ENCODE results near the gene NAA50. TPM values are rescaled to one million over a fixed set of nuclear protein-coding genes. Genes with fewer than 3 reads are reported as not detected.

Gene NAA50
- total and polyA plus RNA-seq, 2 donors (not counting 1 experiment from before 2014, with no cell fraction given): 27.6 to 116 TPM

GRCh38 chr3:113769551-113769950, 23.5 kb upstream of the NAA50 start:
- peaks cover 5% of the 10 kb centered on the region for H3K79me2 ChIP-seq (ENCODE audit: control insufficient read depth, insufficient read depth, low read length)
- no peak overlapping the region for H3K9ac ChIP-seq (ENCODE audit: low read length)
- no peaks in the 10 kb centered on the region for H3K27me3 ChIP-seq (replicated peaks in 1 of 4; ENCODE audit: control extremely low read depth in 1 of 4, control insufficient read depth in 3 of 4, insufficient read depth in 4 of 4, low read length in 3 of 4)
- H3K9me3 ChIP-seq (ENCODE audit: control extremely low read depth in 1 of 3, control insufficient read depth in 2 of 3, insufficient read depth in 1 of 3, low read length in 2 of 3): no peaks in the 10 kb centered on the region
- intact Hi-C loops (cut with micrococcal nuclease): no loop called here
- H3K4me1 Mint-ChIP-seq: peaks cover 5% of the 10 kb centered on the region
- ChIA-PET CTCF (no interaction called here), POLR2A (no interaction called here)
- no peaks in the 10 kb centered on the region for H3K9me3 Mint-ChIP-seq (ENCODE audit: insufficient read depth)
- TF ChIP-seq EZH2 (IDR thresholded peaks at IDR 0.05; ENCODE audit: borderline replicate concordance, insufficient read depth, low read depth, low read length, poor library complexity, severe bottlenecking) (no peak), CTCF (IDR thresholded peaks at IDR 0.05) (no peak)
- DNase-seq (no peak), ATAC-seq (ENCODE audit: low read depth) (no peak)
- peaks cover 11% of the 10 kb centered on the region for H4K20me1 ChIP-seq (ENCODE audit: control insufficient read depth, insufficient read depth, low read length, poor library complexity, severe bottlenecking)
- H3K36me3 ChIP-seq (replicated peaks in 1 of 2; ENCODE audit: control extremely low read depth in 1 of 2, control insufficient read depth in 1 of 2, extremely low read depth in 1 of 2, insufficient read depth in 2 of 2, low read length in 1 of 2): no peaks in the 10 kb centered on the region
- H3K27me3 Mint-ChIP-seq: no peaks in the 10 kb centered on the region
- no peak overlapping the region for H3K27ac ChIP-seq (ENCODE audit: low read length in 2 of 2)
- no peak overlapping the region for H3K27ac Mint-ChIP-seq
- H3K4me3 ChIP-seq (ENCODE audit: control extremely low read depth in 1 of 5, extremely low read depth in 1 of 5, insufficient read depth in 1 of 5, low read depth in 2 of 5, low read length in 4 of 5): no peak overlapping the region
- no peak overlapping the region for H3K4me2 ChIP-seq (replicated peaks; ENCODE audit: low read depth, low read length, poor library complexity, severe bottlenecking)
- H3K4me1 ChIP-seq (ENCODE audit: control insufficient read depth in 2 of 2, insufficient read depth in 2 of 2, low read length in 2 of 2): no peaks in the 10 kb centered on the region
- no peak overlapping the region for H3K4me3 Mint-ChIP-seq
- no peak overlapping the region for H2AFZ ChIP-seq (ENCODE audit: insufficient read depth, low read depth, low read length, poor library complexity, severe bottlenecking)

- ATAC-seq (ENCODE audit: low read depth): no peak
Observed at GRCh38 chr3:113764698-113765097, 18.6 kb upstream of the NAA50 start.

More at GRCh38 chr3:113764698-113765097, 18.6 kb upstream of the NAA50 start:
- Histone ChIP-seq H3K36me3 (replicated peaks in 1 of 2; ENCODE audit: control extremely low read depth in 1 of 2, control insufficient read depth in 1 of 2, extremely low read depth in 1 of 2, insufficient read depth in 2 of 2, low read length in 1 of 2) (no peaks in the 10 kb centered on the region), H3K27ac (ENCODE audit: low read length in 2 of 2) (no peak overlapping the region), H3K9me3 (ENCODE audit: control extremely low read depth in 1 of 3, control insufficient read depth in 2 of 3, insufficient read depth in 1 of 3, low read length in 2 of 3) (no peaks in the 10 kb centered on the region), H3K4me2 (replicated peaks; ENCODE audit: low read depth, low read length, poor library complexity, severe bottlenecking) (no peak overlapping the region), H3K79me2 (ENCODE audit: control insufficient read depth, insufficient read depth, low read length) (peaks cover 16% of the 10 kb centered on the region), H4K20me1 (ENCODE audit: control insufficient read depth, insufficient read depth, low read length, poor library complexity, severe bottlenecking) (peaks cover 5% of the 10 kb centered on the region), H3K9ac (ENCODE audit: low read length) (no peak overlapping the region), H3K27me3 (replicated peaks in 1 of 4; ENCODE audit: control extremely low read depth in 1 of 4, control insufficient read depth in 3 of 4, insufficient read depth in 4 of 4, low read length in 3 of 4) (no peaks in the 10 kb centered on the region), H2AFZ (ENCODE audit: insufficient read depth, low read depth, low read length, poor library complexity, severe bottlenecking) (no peak overlapping the region), H3K4me1 (ENCODE audit: control insufficient read depth in 2 of 2, insufficient read depth in 2 of 2, low read length in 2 of 2) (no peaks in the 10 kb centered on the region), H3K4me3 (ENCODE audit: control extremely low read depth in 1 of 5, extremely low read depth in 1 of 5, insufficient read depth in 1 of 5, low read depth in 2 of 5, low read length in 4 of 5) (no peak overlapping the region)
- TF ChIP-seq CTCF (IDR thresholded peaks at IDR 0.05) (no peak), EZH2 (IDR thresholded peaks at IDR 0.05; ENCODE audit: borderline replicate concordance, insufficient read depth, low read depth, low read length, poor library complexity, severe bottlenecking) (no peak)
- no CpG with 5 or more reads among the region's 2 CpGs for WGBS (ENCODE audit: insufficient coverage)
- Mint-ChIP-seq H3K4me1 (peaks cover 1% of the 10 kb centered on the region), H3K9me3 (ENCODE audit: insufficient read depth) (no peaks in the 10 kb centered on the region), H3K27ac (no peak overlapping the region), H3K4me3 (no peak overlapping the region), H3K27me3 (no peaks in the 10 kb centered on the region)
- no peak for DNase-seq
- ChIA-PET POLR2A (no interaction called here), CTCF (interaction anchor here (0.7 kb wide), 2 partner anchors 35 to 95 kb away, joined by 3 read pairs; no protein-coding TSS in a partner anchor)
- intact Hi-C loops (cut with micrococcal nuclease): no loop called here
